Neural cell (in vitro differentiated cells): ENCODE data around the gene PSMD8. TPM values are rescaled to one million over a fixed set of nuclear protein-coding genes. Genes with fewer than 3 reads are reported as not detected.

Source experiments
- H2AFZ ChIP-seq: fragments of 200-600, 300-800 bp; sonication (generic), shearing (Covaris generic); 2 replicates; pipeline ENCODE4 v1.6.0; 2014; ENCODE audit warnings: low read depth, mild to moderate bottlenecking, antibody characterized with exemption, low read length, moderate library complexity
- H3F3A ChIP-seq: fragments of 200-600 bp; shearing (Covaris generic); 2 replicates; pipeline ENCODE4 v1.6.1; 2016; ENCODE audit warnings: mild to moderate bottlenecking, moderate library complexity, mixed read lengths, antibody characterized with exemption, low read length; ENCODE audit not compliant: insufficient read depth, poor library complexity, severe bottlenecking
- H3K27ac ChIP-seq: fragments of 200-600, 300-800 bp; sonication (generic), shearing (Covaris generic); 2 replicates; pipeline ENCODE4 v1.5.1; 2014; ENCODE audit warnings: mild to moderate bottlenecking, low read length, moderate library complexity
- H3K27me3 ChIP-seq: fragments of 300-800, 200-600 bp; sonication (generic), shearing (Covaris generic); 2 replicates; pipeline ENCODE4 v1.6.0; 2014; ENCODE audit warnings: mild to moderate bottlenecking, low read depth, low read length, moderate library complexity; ENCODE audit not compliant: insufficient read depth
- H3K36me3 ChIP-seq: fragments of 300-800, 200-600 bp; sonication (generic), shearing (Covaris generic); 2 replicates; pipeline ENCODE4 v1.5.1; 2014; ENCODE audit warnings: mild to moderate bottlenecking, antibody characterized with exemption, low read length, moderate library complexity; ENCODE audit not compliant: insufficient read depth
- H3K4me2 ChIP-seq: fragments of 300-800, 200-600 bp; sonication (generic), shearing (Covaris generic); 2 replicates; pipeline ENCODE4 v1.6.0; 2014; ENCODE audit warnings: mild to moderate bottlenecking, low read length
- H3K4me3 ChIP-seq: fragments of 300-800, 200-600 bp; sonication (generic), shearing (Covaris generic); 2 replicates; pipeline ENCODE4 v1.5.1; 2014; ENCODE audit warnings: mild to moderate bottlenecking, low read length, moderate library complexity
- H3K79me2 ChIP-seq: fragments of 200-600 bp; shearing (Covaris generic); replicated peaks from 2 replicates; pipeline ENCODE4 v1.6.0; 2014; ENCODE audit warnings: mild to moderate bottlenecking, low read length, moderate library complexity; ENCODE audit not compliant: insufficient read depth
- H3K9ac ChIP-seq: fragments of 300-800, 200-600 bp; sonication (generic), shearing (Covaris generic); 2 replicates; pipeline ENCODE4 v1.6.1; 2016; ENCODE audit warnings: mild to moderate bottlenecking, low read length, mixed read lengths
- H3K9me2 ChIP-seq: fragments of 200-600 bp; shearing (Covaris generic); 2 replicates; pipeline ENCODE4 v1.6.1; 2016; ENCODE audit warnings: mild to moderate bottlenecking, low read length, mixed read lengths; ENCODE audit not compliant: insufficient read depth
- H3K9me3 ChIP-seq: fragments of 200-600, 300-800 bp; sonication (generic), shearing (Covaris generic); 2 replicates; pipeline ENCODE4 v1.6.1; 2016; ENCODE audit warnings: mild to moderate bottlenecking, mixed run types, low read length, moderate library complexity, mixed read lengths
- H4K20me1 ChIP-seq: fragments of 200-600 bp; shearing (Covaris generic); 2 replicates; pipeline ENCODE4 v1.6.1; 2016; ENCODE audit warnings: mild to moderate bottlenecking, mixed run types; ENCODE audit not compliant: insufficient read depth
- CTCF ChIP-seq: fragments of 450-650 bp; IDR thresholded peaks from 2 replicates; pipeline ENCODE4 v1.5.1; 2014; ENCODE audit warnings: antibody characterized with exemption, mild to moderate bottlenecking, moderate library complexity; ENCODE audit not compliant: poor library complexity, severe bottlenecking
- EP300 ChIP-seq: fragments of 450-650 bp; conservative IDR thresholded peaks from 2 replicates; pipeline ENCODE4 v1.6.1; 2014; ENCODE audit warnings: antibody characterized with exemption, mild to moderate bottlenecking, moderate library complexity; ENCODE audit not compliant: poor library complexity, severe bottlenecking
- EZH2 ChIP-seq: fragments of 200-600, 300-800 bp; shearing (Covaris generic), sonication (generic); IDR thresholded peaks from 2 replicates; pipeline ENCODE4 v1.6.1; 2014; ENCODE audit warnings: antibody characterized with exemption, low read length, borderline replicate concordance, mild to moderate bottlenecking; ENCODE audit not compliant: insufficient read depth, poor library complexity, severe bottlenecking
- MXI1 ChIP-seq: fragments of 450-650 bp; conservative IDR thresholded peaks from 2 replicates; pipeline ENCODE4 v1.6.1; 2014; ENCODE audit warnings: antibody characterized with exemption, mild to moderate bottlenecking; ENCODE audit not compliant: poor library complexity, severe bottlenecking
- POLR2AphosphoS5 ChIP-seq: IDR thresholded peaks from 2 replicates; pipeline ENCODE4 v1.6.1; 2012
- RAD21 ChIP-seq: fragments of 450-650 bp; conservative IDR thresholded peaks from 2 replicates; pipeline ENCODE4 v1.6.1; 2014; ENCODE audit warnings: antibody characterized with exemption, mild to moderate bottlenecking, moderate library complexity
- REST ChIP-seq: IDR thresholded peaks from 2 replicates; pipeline ENCODE4 v1.6.1; 2012; ENCODE audit warnings: borderline replicate concordance
- SMC3 ChIP-seq: fragments of 450-650 bp; conservative IDR thresholded peaks from 2 replicates; pipeline ENCODE4 v1.6.1; 2014; ENCODE audit warnings: antibody characterized with exemption, mild to moderate bottlenecking, moderate library complexity; ENCODE audit not compliant: poor library complexity
- TAF1 ChIP-seq: IDR thresholded peaks from 2 replicates; pipeline ENCODE4 v1.6.1; 2012; ENCODE audit warnings: low read depth
- polyA plus RNA-seq: library from polyadenylated mRNA; depleted of rRNA; stranded (reverse); fragments of >200 nt; gene quantifications from 2 replicates; pipeline ENCODE4 v1.2.3, GENCODE V29; 2014

Gene PSMD8
- polyA plus RNA-seq, 1 donor from 2014 or later = 334 TPM

GRCh38 chr19:38373907-38374331 lies 452 bp upstream of the PSMD8 start:
- no peaks in the 10 kb centered on the region for H3K9me3 ChIP-seq
- H3K79me2 ChIP-seq = peaks cover 19% of the 10 kb centered on the region
- no peaks in the 10 kb centered on the region for H3K9me2 ChIP-seq
- H3K9ac ChIP-seq = peak overlapping the region; percentile 68
- no peak for TF ChIP-seq POLR2AphosphoS5
- no peak for TF ChIP-seq REST
- TF ChIP-seq TAF1 = no peak
- peak; percentile 36 for TF ChIP-seq RAD21
- no peaks in the 10 kb centered on the region for H3K36me3 ChIP-seq
- H2AFZ ChIP-seq = peak overlapping the region; percentile 32
- peak overlapping the region; percentile 91 for H3K27ac ChIP-seq
- H3K4me2 ChIP-seq = peak overlapping the region; percentile 27
- H3K4me3 ChIP-seq = peak overlapping the region; percentile 84
- H3F3A ChIP-seq = no peaks in the 10 kb centered on the region
- no peaks in the 10 kb centered on the region for H4K20me1 ChIP-seq
- H3K27me3 ChIP-seq = no peaks in the 10 kb centered on the region

- H3K27ac ChIP-seq = peak overlapping the region; percentile 91
Observed at GRCh38 chr19:38375098-38375493, 725 bp downstream of the PSMD8 start.

More at GRCh38 chr19:38375098-38375493, 725 bp downstream of the PSMD8 start:
- peaks cover 19% of the 10 kb centered on the region for H3K79me2 ChIP-seq
- no peak for TF ChIP-seq REST
- TF ChIP-seq SMC3 = no peak
- no peak for TF ChIP-seq EZH2
- TF ChIP-seq TAF1 = no peak
- TF ChIP-seq EP300 = no peak
- TF ChIP-seq POLR2AphosphoS5 = no peak
- no peak for TF ChIP-seq RAD21
- TF ChIP-seq CTCF = no peak
- no peak for TF ChIP-seq MXI1
- H3K9me2 ChIP-seq = no peaks in the 10 kb centered on the region
- no peaks in the 10 kb centered on the region for H3K27me3 ChIP-seq
- H3K4me3 ChIP-seq = peak overlapping the region; percentile 84
- peak overlapping the region; percentile 92 for H3K9ac ChIP-seq
- peak overlapping the region; percentile 98 for H3K4me2 ChIP-seq
- H2AFZ ChIP-seq = peak overlapping the region; percentile 90
- no peaks in the 10 kb centered on the region for H3K36me3 ChIP-seq
- H4K20me1 ChIP-seq = no peaks in the 10 kb centered on the region
- no peaks in the 10 kb centered on the region for H3K9me3 ChIP-seq
- H3F3A ChIP-seq = no peaks in the 10 kb centered on the region
